RWPE1 (cell line): Measurements from ENCODE around the gene ABCG8.

Source experiments
- CTCF ChIA-PET: fragments of 350-600 bp; sonication (Branson Sonifier 250); formaldehyde crosslinking; extraction: SDS; loops from one replicate; lab custom pipeline; 2021; lab: Yijun Ruan, JAX
- POLR2A ChIA-PET: fragments of 400-600 bp; formaldehyde crosslinking; extraction: SDS; loops from one replicate; lab custom pipeline; 2020; ENCODE audit warnings: antibody characterized with exemption; ENCODE audit not compliant: low non-redundant PET; lab: Yijun Ruan, JAX
- DNase-seq: peaks from one replicate; pipeline ENCODE4 v3.0.0; 2012; ENCODE audit warnings: low spot score
- H3K27ac ChIP-seq: fragments of 450-650 bp; 2 replicates; pipeline ENCODE4 v1.5.1; 2017
- TF ChIP-seq, protein P1 (sequence below): fragments of 450-650 bp; conservative IDR thresholded peaks from 2 replicates; pipeline ENCODE4 v1.5.1; 2017; ENCODE audit warnings: low read depth, mild to moderate bottlenecking

Gene ABCG8

DNA sequence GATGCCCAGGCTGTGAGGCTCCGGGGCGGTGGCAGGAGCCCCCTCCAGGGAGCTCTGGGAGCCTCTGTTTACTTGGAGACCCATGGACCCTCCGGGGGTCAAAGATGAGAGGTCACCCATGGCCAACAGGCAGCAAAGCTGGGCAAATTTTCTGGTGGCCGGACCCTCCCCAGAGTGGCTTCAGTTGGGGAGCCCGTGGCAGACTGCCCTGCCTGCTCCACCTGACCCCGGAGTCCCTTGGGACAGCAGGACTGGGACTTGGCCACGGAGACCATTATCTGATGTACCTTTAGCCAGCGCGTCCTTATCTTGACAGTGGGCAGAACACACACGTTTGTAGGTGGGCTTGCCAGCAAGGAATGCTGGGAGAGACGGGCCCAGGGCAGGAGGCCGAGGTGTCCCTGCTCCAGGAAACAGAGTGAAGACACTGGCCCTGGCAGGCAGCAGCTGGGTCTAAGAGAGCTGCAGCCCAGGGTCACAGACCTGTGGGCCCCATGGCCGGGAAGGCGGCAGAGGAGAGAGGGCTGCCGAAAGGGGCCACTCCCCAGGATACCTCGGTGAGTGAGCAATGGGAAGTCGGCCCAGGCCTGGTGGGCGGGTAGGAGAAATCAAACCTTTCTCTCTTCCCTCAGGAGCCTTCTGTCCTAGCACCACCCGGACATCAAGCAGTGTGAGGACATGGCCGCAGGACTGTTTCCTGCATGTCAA is at the start of gene ABCG8, which contains the start of gene ABCG5:
ABCG8 (plus strand) TSS at position 412 of the 708 bp plus-strand sequence; CDS start at position 495, 83 bp downstream.
ABCG5 (minus strand) TSS at position 280 of the 708 bp plus-strand sequence; CDS start at position 120, 160 bp downstream.
- no peak for DNase-seq
- ChIA-PET POLR2A (no interaction called here), CTCF (no interaction called here)
- TF ChIP-seq, protein P1, sequence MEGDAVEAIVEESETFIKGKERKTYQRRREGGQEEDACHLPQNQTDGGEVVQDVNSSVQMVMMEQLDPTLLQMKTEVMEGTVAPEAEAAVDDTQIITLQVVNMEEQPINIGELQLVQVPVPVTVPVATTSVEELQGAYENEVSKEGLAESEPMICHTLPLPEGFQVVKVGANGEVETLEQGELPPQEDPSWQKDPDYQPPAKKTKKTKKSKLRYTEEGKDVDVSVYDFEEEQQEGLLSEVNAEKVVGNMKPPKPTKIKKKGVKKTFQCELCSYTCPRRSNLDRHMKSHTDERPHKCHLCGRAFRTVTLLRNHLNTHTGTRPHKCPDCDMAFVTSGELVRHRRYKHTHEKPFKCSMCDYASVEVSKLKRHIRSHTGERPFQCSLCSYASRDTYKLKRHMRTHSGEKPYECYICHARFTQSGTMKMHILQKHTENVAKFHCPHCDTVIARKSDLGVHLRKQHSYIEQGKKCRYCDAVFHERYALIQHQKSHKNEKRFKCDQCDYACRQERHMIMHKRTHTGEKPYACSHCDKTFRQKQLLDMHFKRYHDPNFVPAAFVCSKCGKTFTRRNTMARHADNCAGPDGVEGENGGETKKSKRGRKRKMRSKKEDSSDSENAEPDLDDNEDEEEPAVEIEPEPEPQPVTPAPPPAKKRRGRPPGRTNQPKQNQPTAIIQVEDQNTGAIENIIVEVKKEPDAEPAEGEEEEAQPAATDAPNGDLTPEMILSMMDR, result no peak
- no peak within 1 kb of the TSS for H3K27ac ChIP-seq

DNA sequence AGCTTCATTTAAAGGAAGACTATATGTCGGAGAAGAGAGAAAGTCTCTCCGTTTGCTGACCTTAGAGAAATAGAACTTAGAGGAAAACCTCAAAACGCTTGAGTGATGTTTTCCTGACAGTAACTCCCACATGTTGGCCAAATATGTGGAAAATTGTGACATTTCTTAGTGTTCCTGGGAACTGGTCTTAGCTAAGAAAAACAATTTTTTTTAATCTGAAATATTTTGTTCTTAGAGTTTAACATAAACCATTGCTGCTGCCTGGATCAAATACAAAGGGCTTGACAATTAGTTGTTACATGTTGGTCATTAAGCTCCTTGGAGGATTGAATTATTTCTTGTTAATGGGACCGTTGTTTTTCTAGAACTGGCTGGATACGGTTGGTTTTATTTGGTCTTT is 48.6 kb upstream of the ABCG8 start:
- no peak overlapping the region for H3K27ac ChIP-seq
- CTCF ChIA-PET, result interaction anchor here (0.6 kb wide), 1 partner anchor 561 kb away, joined by 4 read pairs; no protein-coding TSS in a partner anchor
- POLR2A ChIA-PET, result no interaction called here
- TF ChIP-seq, protein P1, result no peak
- DNase-seq, result no peak

DNA sequence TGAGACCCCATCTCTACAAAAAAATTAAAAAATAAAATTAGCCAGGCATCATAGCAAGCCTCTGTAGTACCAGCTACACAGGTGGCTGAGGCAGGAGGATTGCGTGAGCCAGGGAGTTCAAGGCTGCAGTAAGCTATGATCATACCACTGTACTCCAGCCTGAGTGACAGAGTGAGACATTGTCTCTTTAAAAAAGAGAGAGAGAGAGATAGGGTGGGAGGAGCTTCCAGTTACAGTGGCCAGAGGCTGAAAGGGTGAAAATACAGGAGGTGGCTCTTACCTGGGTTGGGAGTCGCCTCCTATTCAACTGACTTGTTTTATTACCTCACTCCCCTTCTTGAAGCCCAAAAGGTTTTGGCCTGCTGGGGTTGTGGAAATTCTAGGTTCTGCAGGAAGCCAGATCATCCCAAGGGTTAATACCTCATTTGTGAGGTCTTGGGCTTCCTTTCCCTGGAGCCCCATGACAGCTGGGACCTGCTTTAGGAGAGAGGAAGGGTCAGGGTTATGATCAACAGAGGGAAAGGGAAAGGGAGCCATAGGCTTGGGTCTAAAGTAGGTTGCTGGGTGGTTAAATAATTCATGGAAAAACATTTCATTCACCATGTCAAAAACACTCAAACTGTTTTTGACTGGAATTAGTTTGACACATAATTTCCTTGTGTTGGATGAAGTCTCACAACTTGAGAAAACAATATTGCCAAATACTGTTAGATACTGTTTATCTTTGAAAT is 47.6 kb upstream of the ABCG8 start:
- no peak overlapping the region for H3K27ac ChIP-seq
- CTCF ChIA-PET, result interaction anchor here (0.7 kb wide), 2 partner anchors 26 to 908 kb away, joined by 3 to 4 read pairs; no protein-coding TSS in a partner anchor
- POLR2A ChIA-PET, result no interaction called here
- DNase-seq, result no peak
- TF ChIP-seq, protein P1, result no peak

DNA sequence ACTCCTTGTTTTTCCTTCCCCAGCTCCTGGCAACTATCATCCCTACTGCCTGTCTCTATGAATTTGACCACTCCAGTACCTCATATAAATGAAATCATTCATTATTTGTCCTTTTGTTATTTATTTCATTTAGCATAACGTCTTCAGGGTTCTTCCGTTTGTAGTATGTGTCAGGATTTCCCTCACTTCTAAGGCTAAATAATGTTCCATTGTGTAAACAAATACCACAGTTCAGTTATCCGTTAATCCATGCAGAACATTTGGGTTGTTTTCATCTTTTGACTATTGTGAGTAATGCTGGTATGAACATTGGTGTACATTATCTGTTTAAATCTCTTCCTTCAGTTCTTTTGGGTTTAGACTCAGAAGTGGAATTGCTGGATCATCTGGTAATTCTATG is 46.1 kb upstream of the ABCG8 start:
- no peak overlapping the region for H3K27ac ChIP-seq
- TF ChIP-seq, protein P1, result no peak
- no peak for DNase-seq
- ChIA-PET POLR2A (no interaction called here), CTCF (interaction anchor here (0.7 kb wide), 1 partner anchor 72 kb away, joined by 5 read pairs; no protein-coding TSS in a partner anchor)

DNA sequence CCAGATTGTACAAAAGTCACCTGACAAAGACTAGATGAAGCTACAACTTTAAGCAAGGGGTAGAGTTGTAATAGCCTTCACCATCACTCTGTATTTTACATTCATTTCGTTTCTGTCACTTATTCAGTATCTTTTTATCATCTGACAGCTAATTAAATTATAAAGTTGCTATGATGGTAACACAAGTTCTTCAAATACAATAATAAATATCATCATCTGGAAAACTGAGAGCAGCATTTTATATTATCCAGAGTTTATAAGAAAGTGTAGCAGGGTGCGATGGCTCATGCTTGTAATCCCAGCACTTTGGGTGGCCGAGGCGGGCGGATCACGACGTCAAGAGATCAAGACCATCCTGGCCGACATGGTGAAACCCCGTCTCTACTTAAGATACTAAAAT is 43.8 kb upstream of the ABCG8 start:
- CTCF ChIA-PET, result no interaction called here
- no peak for DNase-seq
- TF ChIP-seq, protein P1, result no peak
- H3K27ac ChIP-seq, result no peak overlapping the region
- POLR2A ChIA-PET, result no interaction called here

DNA sequence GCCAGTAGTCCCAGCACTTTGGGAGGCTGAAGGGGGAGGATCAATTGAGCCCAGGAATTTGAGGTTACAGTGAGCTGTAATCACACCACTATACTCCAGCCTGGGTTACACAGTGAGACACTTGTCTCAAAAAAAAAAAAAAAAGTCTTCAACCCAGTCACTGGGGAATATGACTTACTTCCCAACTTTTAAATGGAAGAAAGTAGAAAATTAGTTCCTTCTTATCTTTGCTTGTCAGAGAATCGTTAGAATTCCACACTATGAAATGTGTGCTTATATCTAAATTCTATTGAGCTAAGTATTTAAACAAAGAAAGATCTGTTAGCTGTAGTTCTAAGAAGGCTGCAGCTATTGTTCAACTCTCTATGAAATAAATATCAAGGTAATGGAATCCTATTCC is 42.6 kb upstream of the ABCG8 start:
- TF ChIP-seq, protein P1, result no peak

More for the DNA sequence above, 42.6 kb upstream of the ABCG8 start:
- ChIA-PET POLR2A (no interaction called here), CTCF (interaction anchor here (0.6 kb wide), 1 partner anchor 682 kb away, joined by 8 read pairs; no protein-coding TSS in a partner anchor)
- H3K27ac ChIP-seq, result no peak overlapping the region
- DNase-seq, result no peak
